Heart right ventricle (tissue), 16 donors: ENCODE measurements around the gene SMARCA4. TPM values are rescaled to one million over a fixed set of nuclear protein-coding genes. Genes with fewer than 3 reads are reported as not detected.
"Not testable (repeated sequence)": the region's sequence is repeated elsewhere in the genome, so short reads cannot be mapped to it uniquely, and the experiment has no call there.

ENCODE experiments used
- ATAC-seq, 8 donors: fragments of 200-7000 bp; cut with Tn5 transposase; one replicate each; pipeline ENCODE4 v1.9.1; 2020; ENCODE audit warnings: mild to moderate bottlenecking in 8 of 8, moderate library complexity in 8 of 8, moderate number of reproducible peaks in 1 of 8
- DNase-seq, 2 donors: peaks; one replicate each; pipeline ENCODE4 v3.0.0-alpha.2; 2020
- H3K27ac ChIP-seq, 10 donors: fragments of 200-600 bp; sonication (generic) in 2 of 10; one replicate each; pipeline versions ENCODE4 v1.5.0 to v1.8.0; 2020 to 2022; ENCODE audit warnings: mild to moderate bottlenecking in 3 of 10
- H3K27me3 ChIP-seq, 7 donors: fragments of 200-600 bp; one replicate each; pipeline ENCODE4 v1.8.0; 2021 to 2022; ENCODE audit warnings: mild to moderate bottlenecking in 2 of 7
- H3K36me3 ChIP-seq, 9 donors: fragments of 200-600 bp; sonication (generic) in 1 of 9; one replicate each; pipeline versions ENCODE4 v1.5.0 to v1.8.0; 2020 to 2022; ENCODE audit warnings: mild to moderate bottlenecking in 2 of 9
- H3K4me1 ChIP-seq, 9 donors: fragments of 200-600 bp; sonication (generic) in 1 of 9; one replicate each; pipeline versions ENCODE4 v1.5.0 to v1.8.0; 2020 to 2022; ENCODE audit warnings: mild to moderate bottlenecking in 4 of 9
- H3K4me3 ChIP-seq, 10 donors: fragments of 200-600 bp; sonication (generic) in 2 of 10; one replicate each; pipeline versions ENCODE4 v1.5.0 to v1.8.0; 2020 to 2022; ENCODE audit warnings: mild to moderate bottlenecking in 7 of 10, moderate library complexity in 2 of 10
- H3K9me3 ChIP-seq, 11 donors: fragments of 200-600 bp in 10 of 11; sonication (generic) in 2 of 11; one replicate each; pipeline versions ENCODE4 v1.5.0 to v1.8.0; 2013 to 2022; ENCODE audit warnings: mild to moderate bottlenecking in 2 of 11, control low read depth in 1 of 11, moderate library complexity in 1 of 11
- CTCF ChIP-seq, 9 donors: fragments of 200-600 bp; sonication (generic) in 2 of 9; IDR thresholded peaks; one replicate each; pipeline versions ENCODE4 v1.5.0 to v1.8.0; 2021 to 2022; ENCODE audit warnings: antibody characterized with exemption in 9 of 9, mild to moderate bottlenecking in 5 of 9, moderate library complexity in 1 of 9
- WGBS, 2 donors: extraction: QIAGEN DNeasy Blood & Tissue Kit; methylation state at CpG; one replicate each; pipeline ENCODE4 v1.1.7; 2013; ENCODE audit warnings: inconsistent platforms in 1 of 2; 5-methylcytosine and 5-hydroxymethylcytosine counted together
- intact Hi-C, 10 donors: fragments of 100-400 bp; cut with DNase I; formaldehyde crosslinking; loops; one replicate each; pipeline versions ENCODE4 v1.11.1 to v1.14.2; 2022
- polyA plus RNA-seq, 2 donors: library from polyadenylated mRNA; stranded (reverse); fragments of 200-250 nt; gene quantifications; one replicate each; pipeline ENCODE4 v1.2.3, GENCODE V29; 2013
- total RNA-seq, 10 donors: library from RNA; stranded (reverse); fragmentation: NEBNext Ultra II Directional in 3 of 10; extraction: Animal tissue kit (Norgen Biotek cat#: 25700) in 3 of 10; gene quantifications; one replicate each; pipeline versions ENCODE4 v1.2.1 to v1.2.4, GENCODE V29; 2021 to 2023
- donor health status: Arrhythmogenic right ventricular cardiomyopathy.
- donor health status: ischemic (EF 13 %, LVEDD 7.1; RV severe dilation, severe dysfunction).
- donor health status: healthy with polysubstance abuse.
- donor health status: DM: no; HTN: yes; CAD: no.
- donor health status: DM: no; HTN: no; CAD: no.
- donor health status: ischemic (EF 25% LVEDD 6.9; RV normal size, moderate dysfunction).
- donor health status: ischemic (EF 25% LVEDD 5.7; RV mildly dilated, moderate dysfunction).
- donor health status: healthy.
- donor health status: DM: yes; HTN: yes; CAD: no.
- donor health status: Ischemic cardiomyopathy.
- donor health status: ischemic (EF 35%, LVEDD 5.7; RV mildly dilated, moderate dysfunction).
- donor health status: nonischemic (EF 11% LVEDD 7.7; RV severe dilation, severe dysfunction).
- donor health status: DM: yes; HTN: yes; CAD: no.
- donor health status: PGD.
- donor health status: ischemic (EF 29% LVEDD 5.4; RV normal size, mild dysfunction).
- donor health status: nonischemic (EF 23%, LVEDD 6.1; RV moderate dilation, normal function).

SMARCA4 gene
- total and polyA plus RNA-seq, 12 donors = 35.2 to 64.8 (median 44.5) TPM

DNA sequence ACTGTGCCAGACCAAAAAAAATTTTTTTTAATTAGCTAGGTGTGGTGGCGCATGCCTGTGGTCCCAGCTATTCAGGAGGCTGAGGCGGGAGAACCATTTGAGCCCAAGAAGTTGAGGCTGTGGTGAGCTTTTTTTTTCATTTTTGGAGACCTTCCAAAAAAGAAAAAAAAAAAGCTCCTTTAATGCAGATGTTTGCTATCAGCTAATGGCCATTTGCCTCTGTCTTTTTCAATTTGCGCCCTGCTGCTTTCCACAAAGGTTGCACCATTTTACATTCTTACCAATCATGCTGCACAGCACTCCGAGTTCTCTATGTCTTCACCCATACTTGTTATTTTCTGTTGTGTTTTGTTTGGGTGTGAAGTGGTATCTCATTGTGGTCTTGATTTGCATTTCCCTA lies 15.6 kb upstream of the SMARCA4 start:
- DNase-seq (no peak), ATAC-seq (no peak)
- no peak for TF ChIP-seq CTCF (IDR thresholded peaks at IDR 0.05)
- no peak overlapping the region for H3K27ac ChIP-seq
- no peaks in the 10 kb centered on the region for H3K27me3 ChIP-seq
- peaks cover 0 to 6% (median 0%) of the 10 kb centered on the region in 9 donors for H3K4me1 ChIP-seq
- H3K9me3 ChIP-seq = no peaks in the 10 kb centered on the region
- H3K36me3 ChIP-seq = no peaks in the 10 kb centered on the region
- intact Hi-C loops = loop anchor here in 5 of 10 donors (10.0 kb wide), 4 partner anchors 50 to 180 kb away; no protein-coding TSS in a partner anchor
- no peak overlapping the region for H3K4me3 ChIP-seq
- WGBS, 2 donors = 92 to 94% methylated on average over 4 of the region's 4 CpGs

DNA sequence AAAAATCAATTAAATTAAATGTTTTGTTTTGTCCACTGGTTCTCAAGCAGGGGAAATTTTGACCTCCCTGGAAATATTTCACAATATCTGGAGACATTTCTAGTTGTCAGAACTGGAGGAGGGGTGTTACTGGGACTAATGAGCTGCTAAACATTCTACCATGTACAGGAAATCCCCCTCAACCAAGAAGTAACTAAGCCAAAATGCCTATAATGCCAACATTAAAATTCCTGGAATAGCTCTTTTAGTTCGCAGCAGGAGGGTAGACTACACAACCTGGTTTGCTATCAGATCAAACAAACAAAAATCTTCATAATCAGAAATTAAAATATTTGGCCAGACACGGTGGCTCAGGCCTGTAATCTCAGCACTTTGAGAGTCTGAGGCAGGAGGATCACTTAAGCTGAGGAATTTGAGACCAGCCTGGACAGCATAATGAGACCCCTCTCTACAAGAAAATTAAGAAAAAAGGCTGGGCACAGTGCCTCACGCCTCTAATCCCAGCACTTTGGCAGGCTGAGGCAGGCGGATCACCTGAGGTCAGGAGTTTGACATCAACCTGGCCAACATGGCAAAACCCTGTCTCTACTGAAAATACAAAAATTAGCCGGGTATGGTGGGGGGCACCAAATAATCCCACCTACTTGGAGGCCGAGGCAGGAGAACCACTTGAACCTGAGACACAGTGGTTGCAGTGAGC lies 13.7 kb upstream of the SMARCA4 start:
- 84 to 87% methylated on average over 6 of the region's 6 CpGs for WGBS, 2 donors
- intact Hi-C loops = loop anchor here in 5 of 10 donors (10.0 kb wide), 4 partner anchors 48 to 178 kb away; no protein-coding TSS in a partner anchor
- ATAC-seq = no peak

GRCh38 chr19:10952809-10953208 lies 8.0 kb upstream of the SMARCA4 start:
- 93 to 94% methylated on average over 6 of the region's 6 CpGs for WGBS, 2 donors
- no peak overlapping the region for H3K27ac ChIP-seq
- no peaks in the 10 kb centered on the region for H3K27me3 ChIP-seq
- H3K4me1 ChIP-seq = no peaks in the 10 kb centered on the region
- no peaks in the 10 kb centered on the region for H3K9me3 ChIP-seq
- no peaks in the 10 kb centered on the region for H3K36me3 ChIP-seq
- ATAC-seq = no peak
- intact Hi-C loops = no loop called here
- no peak overlapping the region for H3K4me3 ChIP-seq
- DNase-seq = no peak
- no peak for TF ChIP-seq CTCF (IDR thresholded peaks at IDR 0.05)

More for the DNA sequence above, 13.7 kb upstream of the SMARCA4 start:
- H3K4me3 ChIP-seq = no peak overlapping the region
- H3K4me1 ChIP-seq = peaks cover 0 to 5% (median 0%) of the 10 kb centered on the region in 9 donors
- DNase-seq = no peak
- no peak overlapping the region for H3K27ac ChIP-seq
- no peak for TF ChIP-seq CTCF (IDR thresholded peaks at IDR 0.05)
- no peaks in the 10 kb centered on the region for H3K27me3 ChIP-seq
- no peaks in the 10 kb centered on the region for H3K9me3 ChIP-seq
- no peaks in the 10 kb centered on the region for H3K36me3 ChIP-seq

DNA sequence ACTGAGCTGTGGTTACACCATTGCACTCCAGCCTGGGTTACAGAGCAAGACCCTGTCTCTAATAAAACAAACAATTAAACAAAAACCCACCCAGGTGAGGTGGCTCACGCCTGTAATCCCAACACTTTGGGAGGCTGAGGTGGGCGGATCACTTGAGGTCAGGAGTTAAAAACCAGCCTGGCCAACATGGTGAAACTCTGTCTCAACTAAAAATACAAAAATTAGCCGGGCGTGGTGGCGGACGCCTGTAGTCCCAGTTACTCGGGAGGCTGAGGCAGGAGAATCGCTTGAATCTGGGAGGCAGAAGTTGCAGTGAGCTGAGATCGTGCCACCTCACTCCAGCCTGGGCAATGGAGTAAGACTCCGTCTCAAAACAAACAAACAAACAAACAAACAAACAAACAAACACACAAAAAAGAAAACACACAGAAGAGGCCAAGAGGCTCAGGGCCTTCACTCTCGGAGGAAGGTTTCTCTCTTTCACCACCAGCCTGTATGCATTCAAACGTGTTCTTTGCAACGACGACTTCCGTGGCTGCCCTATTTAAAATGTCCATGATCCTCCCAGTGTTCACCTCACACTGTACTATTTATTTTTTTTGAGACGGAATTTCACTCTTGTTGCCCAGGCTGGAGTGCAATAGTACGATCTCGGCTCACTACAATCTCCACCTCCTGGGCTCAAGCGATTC lies 1.4 kb upstream of the SMARCA4 start:
- H3K27ac ChIP-seq = peak overlapping the region in 8 of 10 donors; percentile 90 to 99 (median 96)
- peak overlapping the region in 7 of 10 donors; percentile 79 to 94 (median 81) for H3K4me3 ChIP-seq
- H3K9me3 ChIP-seq, H3K36me3 ChIP-seq, ATAC-seq, intact Hi-C loops, DNase-seq, H3K27me3 ChIP-seq: not testable (repeated sequence)
- WGBS, 2 donors = 96 to 97% methylated on average over 19 of the region's 19 CpGs
- H3K4me1 ChIP-seq = peaks cover 0 to 28% (median 17%) of the 10 kb centered on the region in 9 donors
